Chondrocyte (in vitro differentiated cells): ENCODE measurements around the gene COG5. TPM values are rescaled to one million over a fixed set of nuclear protein-coding genes. Genes with fewer than 3 reads are reported as not detected.

Experiments
- DNase-seq: peaks from one replicate; pipeline ENCODE4 v3.0.0; 2021; ENCODE audit warnings: mixed read lengths, low spot score
- H3K27ac Mint-ChIP-seq: one replicate; pipeline ENCODE4 v1.8.0; 2021; ENCODE audit warnings: mild to moderate bottlenecking, moderate library complexity, mixed read lengths; ENCODE audit not compliant: unreplicated experiment
- H3K27me3 Mint-ChIP-seq: 2 replicates; pipeline ENCODE4 v1.8.0; 2021; ENCODE audit warnings: low read depth, mixed read lengths
- H3K36me3 Mint-ChIP-seq: 2 replicates; pipeline ENCODE4 v1.8.0; 2021; ENCODE audit warnings: low read depth, mixed read lengths
- H3K4me1 Mint-ChIP-seq: 2 replicates; pipeline ENCODE4 v1.8.0; 2021; ENCODE audit warnings: low read depth, mild to moderate bottlenecking, mixed read lengths
- H3K4me3 Mint-ChIP-seq: one replicate; pipeline ENCODE4 v1.8.0; 2021; ENCODE audit warnings: mild to moderate bottlenecking, moderate library complexity, mixed read lengths; ENCODE audit not compliant: unreplicated experiment
- H3K9me3 Mint-ChIP-seq: 2 replicates; pipeline ENCODE4 v1.8.0; 2021; ENCODE audit warnings: low read depth, mixed read lengths
- total RNA-seq: library from RNA; stranded (reverse); gene quantifications from 3 replicates; pipeline ENCODE4 v1.2.1, GENCODE V29; 2021
- TF ChIP-seq, protein P1 (sequence below): fragments of 200-600 bp; sonication (generic); IDR thresholded peaks from 2 replicates; pipeline ENCODE4 v1.5.0; 2021; ENCODE audit warnings: antibody characterized with exemption, mild to moderate bottlenecking, moderate library complexity

The COG5 gene
- total RNA-seq, 1 donor from 2014 or later: 52.8 TPM

- no peaks in the 10 kb centered on the region for H3K9me3 Mint-ChIP-seq
- H3K4me3 Mint-ChIP-seq: no peak overlapping the region
- no peak overlapping the region for H3K27ac Mint-ChIP-seq
- TF ChIP-seq, protein P1, sequence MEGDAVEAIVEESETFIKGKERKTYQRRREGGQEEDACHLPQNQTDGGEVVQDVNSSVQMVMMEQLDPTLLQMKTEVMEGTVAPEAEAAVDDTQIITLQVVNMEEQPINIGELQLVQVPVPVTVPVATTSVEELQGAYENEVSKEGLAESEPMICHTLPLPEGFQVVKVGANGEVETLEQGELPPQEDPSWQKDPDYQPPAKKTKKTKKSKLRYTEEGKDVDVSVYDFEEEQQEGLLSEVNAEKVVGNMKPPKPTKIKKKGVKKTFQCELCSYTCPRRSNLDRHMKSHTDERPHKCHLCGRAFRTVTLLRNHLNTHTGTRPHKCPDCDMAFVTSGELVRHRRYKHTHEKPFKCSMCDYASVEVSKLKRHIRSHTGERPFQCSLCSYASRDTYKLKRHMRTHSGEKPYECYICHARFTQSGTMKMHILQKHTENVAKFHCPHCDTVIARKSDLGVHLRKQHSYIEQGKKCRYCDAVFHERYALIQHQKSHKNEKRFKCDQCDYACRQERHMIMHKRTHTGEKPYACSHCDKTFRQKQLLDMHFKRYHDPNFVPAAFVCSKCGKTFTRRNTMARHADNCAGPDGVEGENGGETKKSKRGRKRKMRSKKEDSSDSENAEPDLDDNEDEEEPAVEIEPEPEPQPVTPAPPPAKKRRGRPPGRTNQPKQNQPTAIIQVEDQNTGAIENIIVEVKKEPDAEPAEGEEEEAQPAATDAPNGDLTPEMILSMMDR: no peak
- no peaks in the 10 kb centered on the region for H3K27me3 Mint-ChIP-seq
- H3K4me1 Mint-ChIP-seq: peaks cover under 1% of the 10 kb centered on the region
- H3K36me3 Mint-ChIP-seq: peaks cover 12% of the 10 kb centered on the region
- DNase-seq: no peak
These were observed 41.6 kb upstream of the COG5 start for GRCh38 chr7:107605218-107605815.

GRCh38 chr7:107600816-107601215 lies 37.1 kb upstream of the COG5 start:
- H3K27me3 Mint-ChIP-seq: no peaks in the 10 kb centered on the region
- peaks cover 14% of the 10 kb centered on the region for H3K36me3 Mint-ChIP-seq
- peaks cover 4% of the 10 kb centered on the region for H3K4me1 Mint-ChIP-seq
- DNase-seq: no peak
- TF ChIP-seq, protein P1: no peak
- H3K27ac Mint-ChIP-seq: no peak overlapping the region
- no peaks in the 10 kb centered on the region for H3K9me3 Mint-ChIP-seq
- no peak overlapping the region for H3K4me3 Mint-ChIP-seq

DNA sequence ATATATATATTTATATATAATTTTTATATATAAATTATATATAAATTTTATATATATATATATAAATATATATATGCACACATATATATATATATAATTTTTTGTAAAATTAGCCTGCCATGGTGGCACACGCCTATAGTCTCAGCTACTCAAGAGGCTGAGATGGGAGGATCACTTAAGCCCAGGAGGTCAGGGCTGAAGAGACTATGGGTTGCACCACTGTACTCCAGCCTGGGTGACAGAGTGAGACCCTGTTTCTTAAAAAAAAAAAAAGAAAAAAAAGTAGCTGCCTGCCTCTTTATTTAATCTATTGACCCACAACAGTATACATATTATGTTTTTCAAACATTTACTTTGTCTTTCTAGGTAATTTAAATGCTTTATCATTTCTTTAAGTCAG lies 35.5 kb upstream of the COG5 start:
- Mint-ChIP-seq H3K4me1 (peaks cover 16% of the 10 kb centered on the region), H3K9me3 (no peaks in the 10 kb centered on the region), H3K4me3 (no peak overlapping the region), H3K36me3 (peaks cover 17% of the 10 kb centered on the region), H3K27ac (no peak overlapping the region), H3K27me3 (no peaks in the 10 kb centered on the region)
- TF ChIP-seq, protein P1: no peak
- no peak for DNase-seq

DNA sequence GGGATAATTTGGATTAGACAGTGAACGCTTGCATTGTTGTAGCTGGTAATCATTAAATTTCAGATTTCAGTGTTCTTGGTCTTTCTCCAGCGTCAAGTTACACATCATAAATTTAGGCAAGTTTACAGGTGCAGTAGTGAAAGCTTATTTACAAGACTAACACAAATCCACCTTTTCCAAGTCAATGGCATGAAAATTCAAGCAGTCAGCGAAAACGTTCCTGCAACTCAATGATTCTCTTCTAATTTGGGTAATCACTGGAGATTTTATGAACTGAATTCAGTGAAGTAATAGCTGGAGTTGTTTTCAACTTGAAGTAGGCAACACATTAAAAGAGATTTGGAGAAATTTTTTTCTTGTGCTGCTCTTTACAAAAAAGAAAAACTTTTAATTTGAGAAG lies 34.2 kb upstream of the COG5 start:
- Mint-ChIP-seq H3K27me3 (no peaks in the 10 kb centered on the region), H3K27ac (no peak overlapping the region), H3K4me1 (peaks cover 23% of the 10 kb centered on the region), H3K36me3 (peaks cover 15% of the 10 kb centered on the region), H3K9me3 (no peaks in the 10 kb centered on the region), H3K4me3 (no peak overlapping the region)
- DNase-seq: no peak
- TF ChIP-seq, protein P1: no peak

- peaks cover 14% of the 10 kb centered on the region for H3K36me3 Mint-ChIP-seq
- no peak overlapping the region for H3K27ac Mint-ChIP-seq
- no peak for DNase-seq
- peaks cover 24% of the 10 kb centered on the region for H3K4me1 Mint-ChIP-seq
- H3K9me3 Mint-ChIP-seq: no peaks in the 10 kb centered on the region
- H3K4me3 Mint-ChIP-seq: no peak overlapping the region
- TF ChIP-seq, protein P1: no peak
- no peaks in the 10 kb centered on the region for H3K27me3 Mint-ChIP-seq
These were observed 33.8 kb upstream of the COG5 start for GRCh38 chr7:107597582-107597916.
